Neural progenitor cell (in vitro differentiated cells): ENCODE measurements around the gene TRIM26.

Experiments used
- CTCF ChIP-seq: fragments of 200-600 bp; sonication (generic); IDR thresholded peaks from 2 replicates; pipeline ENCODE4 v1.5.1; 2017; ENCODE audit warnings: antibody characterized with exemption, mild to moderate bottlenecking
- EZH2 ChIP-seq: fragments of 200-600 bp; sonication (generic); IDR thresholded peaks from 2 replicates; pipeline ENCODE4 v1.6.1; 2017; ENCODE audit warnings: antibody characterized with exemption, mild to moderate bottlenecking, moderate library complexity
- EZH2phosphoT487 ChIP-seq: fragments of 200-600 bp; sonication (generic); IDR thresholded peaks from 2 replicates; pipeline ENCODE4 v1.6.1; 2017; ENCODE audit warnings: antibody characterized with exemption

GRCh38 chr6:30258204-30258603, 45.0 kb upstream of the TRIM26 start:
- TF ChIP-seq EZH2 (no peak), CTCF (no peak), EZH2phosphoT487 (no peak)
